ENCODE measurements around the gene GMEB2.
"Not testable (repeated sequence)": the region's sequence is repeated elsewhere in the genome, so short reads cannot be mapped to it uniquely, and the experiment has no call there.

Gene GMEB2

DNA sequence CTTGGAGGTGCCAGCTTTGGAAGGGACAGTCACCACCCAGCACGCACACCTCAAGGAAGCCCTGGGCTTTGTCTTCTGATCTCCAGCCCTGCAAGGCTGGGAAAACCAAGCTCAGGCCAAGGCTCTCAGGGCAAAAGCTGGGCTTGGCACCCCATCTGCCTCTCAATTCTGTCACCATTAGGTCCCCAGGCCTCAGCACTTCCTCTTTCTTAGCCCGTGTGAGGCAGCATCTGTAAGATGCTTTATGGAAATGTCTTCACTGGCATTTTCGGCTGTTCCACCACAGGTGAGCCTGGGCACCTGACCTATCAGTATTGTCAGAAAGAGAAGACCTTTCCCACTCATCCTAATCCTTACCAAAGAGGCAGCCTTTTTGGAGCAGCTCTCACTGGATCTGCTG lies 24.6 kb downstream of the GMEB2 start:
- no peak overlapping the region for H3K4me2 ChIP-seq
- H3K4me3 ChIP-seq (IDR thresholded peaks at IDR 0.05; ENCODE audit: insufficient read depth, low read depth, low read length): no peak overlapping the region
- no peaks in the 10 kb centered on the region for H4K20me1 ChIP-seq (ENCODE audit: insufficient read depth)
- no peak overlapping the region for H2AFZ ChIP-seq (ENCODE audit: low read depth)
- no peak overlapping the region for H3K9ac ChIP-seq
- H3K27me3 ChIP-seq (ENCODE audit: insufficient read depth, low read depth): no peaks in the 10 kb centered on the region
- TF ChIP-seq, protein P1, sequence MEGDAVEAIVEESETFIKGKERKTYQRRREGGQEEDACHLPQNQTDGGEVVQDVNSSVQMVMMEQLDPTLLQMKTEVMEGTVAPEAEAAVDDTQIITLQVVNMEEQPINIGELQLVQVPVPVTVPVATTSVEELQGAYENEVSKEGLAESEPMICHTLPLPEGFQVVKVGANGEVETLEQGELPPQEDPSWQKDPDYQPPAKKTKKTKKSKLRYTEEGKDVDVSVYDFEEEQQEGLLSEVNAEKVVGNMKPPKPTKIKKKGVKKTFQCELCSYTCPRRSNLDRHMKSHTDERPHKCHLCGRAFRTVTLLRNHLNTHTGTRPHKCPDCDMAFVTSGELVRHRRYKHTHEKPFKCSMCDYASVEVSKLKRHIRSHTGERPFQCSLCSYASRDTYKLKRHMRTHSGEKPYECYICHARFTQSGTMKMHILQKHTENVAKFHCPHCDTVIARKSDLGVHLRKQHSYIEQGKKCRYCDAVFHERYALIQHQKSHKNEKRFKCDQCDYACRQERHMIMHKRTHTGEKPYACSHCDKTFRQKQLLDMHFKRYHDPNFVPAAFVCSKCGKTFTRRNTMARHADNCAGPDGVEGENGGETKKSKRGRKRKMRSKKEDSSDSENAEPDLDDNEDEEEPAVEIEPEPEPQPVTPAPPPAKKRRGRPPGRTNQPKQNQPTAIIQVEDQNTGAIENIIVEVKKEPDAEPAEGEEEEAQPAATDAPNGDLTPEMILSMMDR (conservative IDR thresholded peaks at IDR 0.05; ENCODE audit: low read depth, low read length): no peak
- no peak overlapping the region for H3K27ac ChIP-seq
- peaks cover 10% of the 10 kb centered on the region; the same call in 1 of the 2 replicates for H3K36me3 ChIP-seq (ENCODE audit: insufficient read depth)
- H3K4me1 ChIP-seq (ENCODE audit: low read depth, poor library complexity, severe bottlenecking): no peaks in the 10 kb centered on the region
- H3K79me2 ChIP-seq (ENCODE audit: insufficient read depth, low read depth): no peaks in the 10 kb centered on the region

DNA sequence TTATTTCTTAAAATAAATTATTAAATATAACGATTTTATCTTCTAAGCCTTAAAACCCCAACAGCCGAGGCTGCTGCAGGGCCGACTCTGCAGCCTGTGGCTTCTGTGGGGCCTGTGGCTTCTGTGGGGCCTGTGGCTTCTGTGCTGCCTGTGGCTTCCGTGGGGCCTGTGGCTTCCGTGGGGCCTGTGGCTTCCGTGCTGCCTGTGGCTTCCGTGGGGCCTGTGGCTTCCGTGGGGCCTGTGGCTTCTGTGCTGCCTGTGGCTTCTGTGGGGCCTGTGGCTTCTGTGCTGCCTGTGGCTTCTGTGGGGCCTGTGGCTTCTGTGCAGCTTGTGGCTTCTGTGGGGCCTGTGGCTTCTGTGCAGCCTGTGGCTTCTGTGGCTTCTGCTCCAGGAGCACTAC lies 25.2 kb downstream of the GMEB2 start:
- H3K36me3 ChIP-seq (ENCODE audit: insufficient read depth): not testable (repeated sequence)

DNA sequence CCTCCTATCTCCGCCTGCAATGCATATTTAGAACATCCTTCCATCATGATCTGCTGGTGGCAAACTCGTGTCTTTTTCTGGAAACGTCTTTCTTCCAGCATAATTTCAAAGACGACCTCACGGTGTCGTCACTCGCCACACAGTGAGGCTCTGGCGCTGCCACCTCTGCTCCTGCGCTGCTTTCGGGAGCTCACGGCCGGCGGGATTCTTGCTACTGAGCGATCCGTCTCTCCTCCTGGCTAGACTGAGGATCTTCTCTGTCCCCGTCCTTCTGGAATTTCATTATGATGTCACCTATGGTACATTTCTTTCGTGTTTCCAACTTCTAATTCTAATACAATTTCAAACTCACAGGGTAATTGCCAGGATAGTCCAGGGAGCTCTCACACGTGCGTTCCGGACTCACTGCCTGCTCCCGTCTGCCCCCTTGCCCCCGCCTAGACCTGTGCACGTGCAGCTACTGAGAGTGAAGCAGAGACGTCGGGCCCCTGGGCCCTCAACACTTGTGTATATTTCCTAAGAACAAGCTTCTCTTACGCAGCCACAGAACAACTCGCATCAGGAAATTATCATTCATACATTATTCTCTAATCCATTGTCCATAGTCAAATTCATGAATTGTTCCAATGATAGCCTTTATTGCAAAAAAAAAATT lies 27.4 kb downstream of the GMEB2 start:
- H3K36me3 ChIP-seq (ENCODE audit: insufficient read depth): peaks cover 10% of the 10 kb centered on the region; the same call in 1 of the 2 replicates
- no peaks in the 10 kb centered on the region for H3K79me2 ChIP-seq (ENCODE audit: insufficient read depth, low read depth)
- H2AFZ ChIP-seq (ENCODE audit: low read depth): no peak overlapping the region
- no peaks in the 10 kb centered on the region for H3K27me3 ChIP-seq (ENCODE audit: insufficient read depth, low read depth)
- TF ChIP-seq, protein P1 (conservative IDR thresholded peaks at IDR 0.05; ENCODE audit: low read depth, low read length): no peak
- no peaks in the 10 kb centered on the region for H4K20me1 ChIP-seq (ENCODE audit: insufficient read depth)
- no peak overlapping the region for H3K4me2 ChIP-seq
- no peak overlapping the region for H3K4me3 ChIP-seq (IDR thresholded peaks at IDR 0.05; ENCODE audit: insufficient read depth, low read depth, low read length)
- H3K9ac ChIP-seq: no peak overlapping the region
- no peaks in the 10 kb centered on the region for H3K4me1 ChIP-seq (ENCODE audit: low read depth, poor library complexity, severe bottlenecking)
- no peak overlapping the region for H3K27ac ChIP-seq

More for the DNA sequence above, 25.2 kb downstream of the GMEB2 start:
- not testable (repeated sequence) for H3K27ac ChIP-seq; H3K79me2 ChIP-seq (ENCODE audit: insufficient read depth, low read depth); H3K27me3 ChIP-seq (ENCODE audit: insufficient read depth, low read depth); H3K4me2 ChIP-seq; H3K9ac ChIP-seq; H3K4me1 ChIP-seq (ENCODE audit: low read depth, poor library complexity, severe bottlenecking); H3K4me3 ChIP-seq (IDR thresholded peaks at IDR 0.05; ENCODE audit: insufficient read depth, low read depth, low read length); H2AFZ ChIP-seq (ENCODE audit: low read depth); H4K20me1 ChIP-seq (ENCODE audit: insufficient read depth)

DNA sequence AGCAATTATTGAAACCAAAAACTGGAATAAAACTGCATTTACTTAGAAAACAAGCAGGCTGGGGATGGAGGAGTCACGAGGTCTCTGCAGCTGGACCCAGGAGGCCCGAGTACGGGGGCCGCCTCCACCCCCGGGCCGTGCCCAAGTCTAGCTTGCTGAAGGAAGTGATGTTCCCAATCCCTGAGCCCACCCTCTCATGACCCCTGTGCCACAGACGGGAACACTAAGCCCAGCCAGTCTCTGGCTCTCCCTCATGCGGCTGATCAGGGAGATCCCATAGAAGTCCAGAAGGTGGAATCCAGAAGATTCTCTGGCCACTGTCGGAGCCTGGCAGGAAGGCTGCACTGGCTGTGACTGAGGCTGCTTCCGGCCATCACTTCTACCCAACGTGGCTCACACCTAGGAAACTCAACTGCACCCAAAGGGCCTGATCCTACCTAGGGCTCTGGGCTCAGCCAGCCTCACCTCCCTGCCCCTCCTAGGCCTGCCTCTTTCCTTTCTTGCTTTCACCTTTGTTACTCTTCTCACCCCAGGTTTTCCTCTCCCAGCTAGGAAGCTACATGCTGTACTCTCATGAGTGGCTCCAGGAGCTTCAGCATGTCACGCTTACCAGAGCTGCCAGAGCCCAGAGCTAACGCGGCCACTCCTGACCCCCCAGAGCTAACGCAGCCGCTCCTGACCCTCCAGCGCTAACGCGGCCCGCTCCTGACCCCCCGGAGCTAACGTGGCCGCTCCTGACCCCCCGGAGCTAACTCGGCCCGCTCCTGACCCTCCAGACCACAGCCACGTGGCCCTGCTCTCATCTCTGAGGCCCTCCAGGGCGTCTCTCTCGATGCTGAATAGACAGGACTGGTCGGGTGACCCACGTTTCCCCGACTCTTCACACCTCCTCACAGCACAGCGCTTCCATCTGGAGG lies 28.2 kb downstream of the GMEB2 start:
- H3K4me2 ChIP-seq: no peak overlapping the region
- no peaks in the 10 kb centered on the region for H4K20me1 ChIP-seq (ENCODE audit: insufficient read depth)
- H3K4me1 ChIP-seq (ENCODE audit: low read depth, poor library complexity, severe bottlenecking): no peaks in the 10 kb centered on the region

More for the DNA sequence above, 28.2 kb downstream of the GMEB2 start:
- Histone ChIP-seq H3K36me3 (ENCODE audit: insufficient read depth) (peaks cover 10% of the 10 kb centered on the region; the same call in 1 of the 2 replicates), H3K27ac (no peak overlapping the region), H3K79me2 (ENCODE audit: insufficient read depth, low read depth) (no peaks in the 10 kb centered on the region), H3K27me3 (ENCODE audit: insufficient read depth, low read depth) (no peaks in the 10 kb centered on the region), H3K9ac (no peak overlapping the region), H3K4me3 (IDR thresholded peaks at IDR 0.05; ENCODE audit: insufficient read depth, low read depth, low read length) (no peak overlapping the region), H2AFZ (ENCODE audit: low read depth) (no peak overlapping the region)
- TF ChIP-seq, protein P1 (conservative IDR thresholded peaks at IDR 0.05; ENCODE audit: low read depth, low read length): no peak

Data from KMS-11 (cell line).